Stimulated activated CD8-positive, alpha-beta memory T cell treated with anti-CD3 and anti-CD28 coated beads, Interleukin-7, amount 100 ng/mL, for 24 hours (primary cell): Measurements from ENCODE around the gene IYD.
"Not testable (repeated sequence)": the region's sequence is repeated elsewhere in the genome, so short reads cannot be mapped to it uniquely, and the experiment has no call there.

ENCODE experiments used
- DNase-seq: peaks from one replicate; pipeline ENCODE4 v3.0.0-alpha.2; 2020; ENCODE audit warnings: low read depth

IYD gene

GRCh38 chr6:150435360-150435759 lies 66.5 kb downstream of the IYD start:
- no peak for DNase-seq

GRCh38 chr6:150435832-150436231 lies 67.0 kb downstream of the IYD start:
- DNase-seq: no peak

- no peak for DNase-seq
Measured at GRCh38 chr6:150439373-150439772, 70.6 kb downstream of the IYD start.

GRCh38 chr6:150443621-150444020 lies 74.8 kb downstream of the IYD start:
- no peak for DNase-seq

- DNase-seq: no peak
Measured at GRCh38 chr6:150444308-150444707, 75.5 kb downstream of the IYD start.

- no peak for DNase-seq
Measured at GRCh38 chr6:150445486-150445885, 76.7 kb downstream of the IYD start.

GRCh38 chr6:150448221-150448620 lies 79.4 kb downstream of the IYD start:
- DNase-seq: no peak

GRCh38 chr6:150449055-150449454 lies 80.2 kb downstream of the IYD start:
- not testable (repeated sequence) for DNase-seq

- DNase-seq: no peak
Measured at GRCh38 chr6:150450918-150451317, 82.1 kb downstream of the IYD start.

- DNase-seq: no peak
Measured at GRCh38 chr6:150451807-150452427, 83.1 kb downstream of the IYD start.

GRCh38 chr6:150452428-150453243 lies 83.8 kb downstream of the IYD start:
- no peak for DNase-seq

- DNase-seq: no peak
Measured at GRCh38 chr6:150453357-150453756, 84.5 kb downstream of the IYD start.
